GM23338 (cell line): ENCODE data around the gene SLC6A19. TPM values are rescaled to one million over a fixed set of nuclear protein-coding genes. Genes with fewer than 3 reads are reported as not detected.

Experiments used
- CREB1 ChIP-seq: fragments of 250-450 bp; sonication (Bioruptor Pico); IDR thresholded peaks from 2 replicates; pipeline ENCODE4 v1.5.0; 2020; ENCODE audit warnings: low read depth, mild to moderate bottlenecking, moderate library complexity
- JUNB ChIP-seq: IDR thresholded peaks from one replicate; pipeline ENCODE4 v1.6.1; 2016; ENCODE audit warnings: antibody characterized with exemption; ENCODE audit not compliant: unreplicated experiment
- POLR2AphosphoS5 ChIP-seq: IDR thresholded peaks from 2 replicates; pipeline ENCODE4 v1.6.1; 2016; ENCODE audit warnings: antibody characterized with exemption, low read depth
- polyA plus RNA-seq: library from polyadenylated mRNA; unstranded; fragments of >200 nt; fragmentation: Nextera tagmentation; extraction: Ambion mirVana; gene quantifications from 2 replicates; pipeline ENCODE4 v1.2.1, GENCODE V29; 2016
- total RNA-seq: library from RNA; depleted of rRNA; stranded (reverse); fragments of >200 nt; shearing (Covaris generic); gene quantifications from 2 replicates; pipeline ENCODE4 v1.2.3, GENCODE V29; 2014
- TF ChIP-seq, protein P1 (sequence below): IDR thresholded peaks from one replicate; pipeline ENCODE4 v1.6.1; 2018; ENCODE audit warnings: antibody characterized with exemption; ENCODE audit not compliant: unreplicated experiment
- TF ChIP-seq, protein P2 (sequence below): fragments of 250-450 bp; sonication (Bioruptor Pico); IDR thresholded peaks from 2 replicates; pipeline ENCODE4 v1.5.0; 2020; ENCODE audit warnings: mild to moderate bottlenecking, moderate library complexity

Gene SLC6A19
- total and polyA plus RNA-seq, 2 experiments from 2014 or later: not detected

DNA sequence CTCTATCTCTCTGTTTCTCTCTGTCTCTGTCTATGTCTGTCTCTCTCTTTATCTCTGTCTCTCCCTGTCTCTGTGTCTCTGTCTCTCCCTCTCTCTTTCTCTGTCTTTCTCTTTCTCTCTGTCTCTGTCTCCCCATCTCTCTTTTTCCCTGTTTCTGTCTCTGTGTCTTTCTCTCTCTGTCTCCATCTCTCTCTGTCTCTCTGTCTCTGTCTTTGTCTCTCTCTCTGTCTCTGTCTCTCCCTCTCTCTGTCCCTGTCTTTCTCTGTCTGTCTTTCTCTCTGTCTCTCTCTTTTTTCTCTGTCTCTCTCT lies 2.1 kb upstream of the SLC6A19 start (continued):
- TF ChIP-seq, protein P1, sequence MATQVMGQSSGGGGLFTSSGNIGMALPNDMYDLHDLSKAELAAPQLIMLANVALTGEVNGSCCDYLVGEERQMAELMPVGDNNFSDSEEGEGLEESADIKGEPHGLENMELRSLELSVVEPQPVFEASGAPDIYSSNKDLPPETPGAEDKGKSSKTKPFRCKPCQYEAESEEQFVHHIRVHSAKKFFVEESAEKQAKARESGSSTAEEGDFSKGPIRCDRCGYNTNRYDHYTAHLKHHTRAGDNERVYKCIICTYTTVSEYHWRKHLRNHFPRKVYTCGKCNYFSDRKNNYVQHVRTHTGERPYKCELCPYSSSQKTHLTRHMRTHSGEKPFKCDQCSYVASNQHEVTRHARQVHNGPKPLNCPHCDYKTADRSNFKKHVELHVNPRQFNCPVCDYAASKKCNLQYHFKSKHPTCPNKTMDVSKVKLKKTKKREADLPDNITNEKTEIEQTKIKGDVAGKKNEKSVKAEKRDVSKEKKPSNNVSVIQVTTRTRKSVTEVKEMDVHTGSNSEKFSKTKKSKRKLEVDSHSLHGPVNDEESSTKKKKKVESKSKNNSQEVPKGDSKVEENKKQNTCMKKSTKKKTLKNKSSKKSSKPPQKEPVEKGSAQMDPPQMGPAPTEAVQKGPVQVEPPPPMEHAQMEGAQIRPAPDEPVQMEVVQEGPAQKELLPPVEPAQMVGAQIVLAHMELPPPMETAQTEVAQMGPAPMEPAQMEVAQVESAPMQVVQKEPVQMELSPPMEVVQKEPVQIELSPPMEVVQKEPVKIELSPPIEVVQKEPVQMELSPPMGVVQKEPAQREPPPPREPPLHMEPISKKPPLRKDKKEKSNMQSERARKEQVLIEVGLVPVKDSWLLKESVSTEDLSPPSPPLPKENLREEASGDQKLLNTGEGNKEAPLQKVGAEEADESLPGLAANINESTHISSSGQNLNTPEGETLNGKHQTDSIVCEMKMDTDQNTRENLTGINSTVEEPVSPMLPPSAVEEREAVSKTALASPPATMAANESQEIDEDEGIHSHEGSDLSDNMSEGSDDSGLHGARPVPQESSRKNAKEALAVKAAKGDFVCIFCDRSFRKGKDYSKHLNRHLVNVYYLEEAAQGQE: no peak
- TF ChIP-seq, protein P2, sequence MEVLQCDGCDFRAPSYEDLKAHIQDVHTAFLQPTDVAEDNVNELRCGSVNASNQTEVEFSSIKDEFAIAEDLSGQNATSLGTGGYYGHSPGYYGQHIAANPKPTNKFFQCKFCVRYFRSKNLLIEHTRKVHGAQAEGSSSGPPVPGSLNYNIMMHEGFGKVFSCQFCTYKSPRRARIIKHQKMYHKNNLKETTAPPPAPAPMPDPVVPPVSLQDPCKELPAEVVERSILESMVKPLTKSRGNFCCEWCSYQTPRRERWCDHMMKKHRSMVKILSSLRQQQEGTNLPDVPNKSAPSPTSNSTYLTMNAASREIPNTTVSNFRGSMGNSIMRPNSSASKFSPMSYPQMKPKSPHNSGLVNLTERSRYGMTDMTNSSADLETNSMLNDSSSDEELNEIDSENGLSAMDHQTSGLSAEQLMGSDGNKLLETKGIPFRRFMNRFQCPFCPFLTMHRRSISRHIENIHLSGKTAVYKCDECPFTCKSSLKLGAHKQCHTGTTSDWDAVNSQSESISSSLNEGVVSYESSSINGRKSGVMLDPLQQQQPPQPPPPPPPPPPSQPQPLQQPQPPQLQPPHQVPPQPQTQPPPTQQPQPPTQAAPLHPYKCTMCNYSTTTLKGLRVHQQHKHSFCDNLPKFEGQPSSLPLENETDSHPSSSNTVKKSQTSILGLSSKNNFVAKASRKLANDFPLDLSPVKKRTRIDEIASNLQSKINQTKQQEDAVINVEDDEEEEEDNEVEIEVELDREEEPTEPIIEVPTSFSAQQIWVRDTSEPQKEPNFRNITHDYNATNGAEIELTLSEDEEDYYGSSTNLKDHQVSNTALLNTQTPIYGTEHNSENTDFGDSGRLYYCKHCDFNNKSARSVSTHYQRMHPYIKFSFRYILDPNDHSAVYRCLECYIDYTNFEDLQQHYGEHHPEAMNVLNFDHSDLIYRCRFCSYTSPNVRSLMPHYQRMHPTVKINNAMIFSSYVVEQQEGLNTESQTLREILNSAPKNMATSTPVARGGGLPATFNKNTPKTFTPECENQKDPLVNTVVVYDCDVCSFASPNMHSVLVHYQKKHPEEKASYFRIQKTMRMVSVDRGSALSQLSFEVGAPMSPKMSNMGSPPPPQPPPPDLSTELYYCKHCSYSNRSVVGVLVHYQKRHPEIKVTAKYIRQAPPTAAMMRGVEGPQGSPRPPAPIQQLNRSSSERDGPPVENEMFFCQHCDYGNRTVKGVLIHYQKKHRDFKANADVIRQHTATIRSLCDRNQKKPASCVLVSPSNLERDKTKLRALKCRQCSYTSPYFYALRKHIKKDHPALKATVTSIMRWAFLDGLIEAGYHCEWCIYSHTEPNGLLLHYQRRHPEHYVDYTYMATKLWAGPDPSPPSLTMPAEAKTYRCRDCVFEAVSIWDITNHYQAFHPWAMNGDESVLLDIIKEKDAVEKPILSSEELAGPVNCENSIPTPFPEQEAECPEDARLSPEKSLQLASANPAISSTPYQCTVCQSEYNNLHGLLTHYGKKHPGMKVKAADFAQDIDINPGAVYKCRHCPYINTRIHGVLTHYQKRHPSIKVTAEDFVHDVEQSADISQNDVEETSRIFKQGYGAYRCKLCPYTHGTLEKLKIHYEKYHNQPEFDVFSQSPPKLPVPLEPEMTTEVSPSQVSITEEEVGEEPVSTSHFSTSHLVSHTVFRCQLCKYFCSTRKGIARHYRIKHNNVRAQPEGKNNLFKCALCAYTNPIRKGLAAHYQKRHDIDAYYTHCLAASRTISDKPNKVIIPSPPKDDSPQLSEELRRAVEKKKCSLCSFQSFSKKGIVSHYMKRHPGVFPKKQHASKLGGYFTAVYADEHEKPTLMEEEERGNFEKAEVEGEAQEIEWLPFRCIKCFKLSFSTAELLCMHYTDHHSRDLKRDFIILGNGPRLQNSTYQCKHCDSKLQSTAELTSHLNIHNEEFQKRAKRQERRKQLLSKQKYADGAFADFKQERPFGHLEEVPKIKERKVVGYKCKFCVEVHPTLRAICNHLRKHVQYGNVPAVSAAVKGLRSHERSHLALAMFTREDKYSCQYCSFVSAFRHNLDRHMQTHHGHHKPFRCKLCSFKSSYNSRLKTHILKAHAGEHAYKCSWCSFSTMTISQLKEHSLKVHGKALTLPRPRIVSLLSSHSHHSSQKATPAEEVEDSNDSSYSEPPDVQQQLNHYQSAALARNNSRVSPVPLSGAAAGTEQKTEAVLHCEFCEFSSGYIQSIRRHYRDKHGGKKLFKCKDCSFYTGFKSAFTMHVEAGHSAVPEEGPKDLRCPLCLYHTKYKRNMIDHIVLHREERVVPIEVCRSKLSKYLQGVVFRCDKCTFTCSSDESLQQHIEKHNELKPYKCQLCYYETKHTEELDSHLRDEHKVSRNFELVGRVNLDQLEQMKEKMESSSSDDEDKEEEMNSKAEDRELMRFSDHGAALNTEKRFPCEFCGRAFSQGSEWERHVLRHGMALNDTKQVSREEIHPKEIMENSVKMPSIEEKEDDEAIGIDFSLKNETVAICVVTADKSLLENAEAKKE: no peak
- TF ChIP-seq JUNB (no peak), POLR2AphosphoS5 (no peak), CREB1 (CRISPR knock-in tag) (no peak)
